BJ (cell line): ENCODE measurements around the gene DDX41. TPM values are rescaled to one million over a fixed set of nuclear protein-coding genes. Genes with fewer than 3 reads are reported as not detected.
A peak's percentile ranks its signal among the peaks of the same experiment; 100 is the strongest.
"Not testable (repeated sequence)": the region's sequence is repeated elsewhere in the genome, so short reads cannot be mapped to it uniquely, and the experiment has no call there.

Experiments used
- CTCF ChIA-PET: fragments of 350-600 bp; formaldehyde crosslinking; extraction: SDS; loops from one replicate; lab custom pipeline; 2021; ENCODE audit warnings: antibody characterized with exemption, inconsistent platforms; lab: Yijun Ruan, JAX
- POLR2A ChIA-PET: fragments of 300-600 bp; sonication (Branson Sonifier 250); formaldehyde crosslinking; extraction: SDS; loops from one replicate; lab custom pipeline; 2021; ENCODE audit warnings: antibody characterized with exemption; lab: Charles Lee
- DNase-seq: peaks from one replicate; pipeline ENCODE4 v3.0.0-alpha.2; 2011; ENCODE audit warnings: low read depth
- H3K27me3 ChIP-seq: 2 replicates; pipeline ENCODE4 v1.6.0; 2011; ENCODE audit warnings: low read length; ENCODE audit not compliant: control insufficient read depth, insufficient read depth
- H3K36me3 ChIP-seq: 2 replicates; pipeline ENCODE4 v1.5.1; 2011; ENCODE audit warnings: low read length; ENCODE audit not compliant: control insufficient read depth, insufficient read depth
- H3K4me3 ChIP-seq: 2 replicates; pipeline ENCODE4 v1.5.1; 2011; ENCODE audit warnings: low read depth, mild to moderate bottlenecking, control low read depth, low read length
- polyA plus RNA-seq: library from polyadenylated mRNA; depleted of rRNA; stranded (reverse); fragments of >200 nt; gene quantifications from 2 replicates; pipeline ENCODE4 v1.2.3, GENCODE V29; 2011
- TF ChIP-seq, protein P1 (sequence below): IDR thresholded peaks from 2 replicates; pipeline ENCODE4 v1.5.1; 2011; ENCODE audit warnings: low read depth, mild to moderate bottlenecking, control low read depth, inconsistent platforms, low read length, moderate library complexity; ENCODE audit not compliant: insufficient read depth

DDX41 gene
- polyA plus RNA-seq, 1 experiment = 144 TPM

DNA sequence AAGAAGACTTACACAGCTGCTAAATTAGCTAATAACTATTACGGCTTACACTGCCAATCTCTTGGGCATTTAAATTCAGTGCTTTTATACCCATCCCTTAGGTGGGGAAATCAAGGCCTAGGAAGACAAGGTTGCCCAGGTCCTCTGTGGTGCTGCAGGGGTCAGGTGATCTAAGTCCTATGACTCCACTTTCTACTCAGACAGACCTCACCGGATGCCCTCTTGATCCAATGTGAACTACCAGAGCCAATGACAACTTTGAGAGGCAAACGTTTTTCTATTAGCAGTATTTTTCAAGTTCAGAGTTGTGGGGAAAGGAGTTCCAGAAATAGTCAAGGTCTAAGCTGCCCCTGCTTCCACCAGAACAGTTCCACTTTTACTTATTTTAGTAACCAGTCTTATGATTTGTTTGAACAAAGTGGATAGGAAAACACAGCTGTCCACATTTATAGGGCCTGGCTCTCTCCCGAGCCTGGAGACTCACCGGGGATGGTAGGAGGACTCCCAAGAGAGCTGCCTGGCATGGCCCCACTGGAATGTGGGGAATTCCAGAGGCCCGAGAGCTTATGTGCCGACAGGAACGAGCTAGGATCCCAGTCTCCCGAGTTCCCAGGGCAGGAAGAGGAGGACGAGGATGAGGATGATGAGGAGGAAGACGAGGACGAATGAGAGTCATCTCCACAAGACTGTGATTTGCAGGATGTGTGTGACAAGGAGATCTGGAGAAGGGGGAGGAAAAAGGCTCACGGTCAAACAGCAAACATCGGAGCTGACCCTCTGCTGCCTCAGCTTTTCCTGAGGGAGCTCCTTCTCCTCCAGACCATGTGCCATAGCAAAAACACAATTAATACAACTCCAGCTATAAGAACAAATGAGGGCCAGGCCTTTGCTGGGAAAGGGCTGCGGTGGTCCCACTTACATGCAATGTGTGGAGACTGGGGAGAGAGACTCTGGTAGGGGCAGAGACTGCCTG lies 20.9 kb upstream of the DDX41 start:
- H3K36me3 ChIP-seq = peaks cover 12% of the 10 kb centered on the region
- TF ChIP-seq, protein P1, sequence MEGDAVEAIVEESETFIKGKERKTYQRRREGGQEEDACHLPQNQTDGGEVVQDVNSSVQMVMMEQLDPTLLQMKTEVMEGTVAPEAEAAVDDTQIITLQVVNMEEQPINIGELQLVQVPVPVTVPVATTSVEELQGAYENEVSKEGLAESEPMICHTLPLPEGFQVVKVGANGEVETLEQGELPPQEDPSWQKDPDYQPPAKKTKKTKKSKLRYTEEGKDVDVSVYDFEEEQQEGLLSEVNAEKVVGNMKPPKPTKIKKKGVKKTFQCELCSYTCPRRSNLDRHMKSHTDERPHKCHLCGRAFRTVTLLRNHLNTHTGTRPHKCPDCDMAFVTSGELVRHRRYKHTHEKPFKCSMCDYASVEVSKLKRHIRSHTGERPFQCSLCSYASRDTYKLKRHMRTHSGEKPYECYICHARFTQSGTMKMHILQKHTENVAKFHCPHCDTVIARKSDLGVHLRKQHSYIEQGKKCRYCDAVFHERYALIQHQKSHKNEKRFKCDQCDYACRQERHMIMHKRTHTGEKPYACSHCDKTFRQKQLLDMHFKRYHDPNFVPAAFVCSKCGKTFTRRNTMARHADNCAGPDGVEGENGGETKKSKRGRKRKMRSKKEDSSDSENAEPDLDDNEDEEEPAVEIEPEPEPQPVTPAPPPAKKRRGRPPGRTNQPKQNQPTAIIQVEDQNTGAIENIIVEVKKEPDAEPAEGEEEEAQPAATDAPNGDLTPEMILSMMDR = no peak
- POLR2A ChIA-PET = interaction anchor here (1.0 to 1.4 kb wide), 2 partner anchors 8 to 40 kb away, joined by 5 to 6 read pairs; partner anchors contain the start of gene PDLIM7
- H3K27me3 ChIP-seq = no peaks in the 10 kb centered on the region
- no peak overlapping the region for H3K4me3 ChIP-seq
- CTCF ChIA-PET = interaction anchor here (1.1 to 1.6 kb wide), 4 partner anchors 7 to 36 kb away, joined by 3 to 8 read pairs (median 3); no protein-coding TSS in a partner anchor
- peak; percentile 52 for DNase-seq

DNA sequence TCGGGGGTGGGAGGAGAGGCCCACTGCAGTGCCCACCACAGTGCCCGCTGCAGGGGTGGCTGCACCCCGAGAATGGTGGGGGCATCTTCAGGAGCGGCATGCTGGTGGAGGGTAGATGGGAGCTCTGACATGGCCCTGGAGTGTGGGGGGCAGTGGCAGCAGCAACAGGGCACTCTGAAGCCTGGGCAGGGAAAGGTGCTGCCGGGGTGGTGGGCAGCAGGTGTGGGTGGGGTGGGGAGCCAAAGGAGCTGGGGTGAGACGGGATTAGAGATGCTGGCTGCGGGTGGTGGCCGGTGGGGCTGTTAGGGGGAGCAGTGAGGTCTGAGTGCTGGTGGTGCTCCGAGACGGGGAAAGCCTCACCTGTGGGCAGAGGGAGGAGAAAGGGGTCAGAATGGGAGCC lies 19.6 kb upstream of the DDX41 start:
- CTCF ChIA-PET = interaction anchor here (1.6 kb wide), 1 partner anchor 11 kb away, joined by 8 read pairs; no protein-coding TSS in a partner anchor
- POLR2A ChIA-PET = no interaction called here
- Histone ChIP-seq H3K27me3 (no peaks in the 10 kb centered on the region), H3K4me3 (no peak overlapping the region), H3K36me3 (peaks cover 21% of the 10 kb centered on the region)
- DNase-seq = no peak
- TF ChIP-seq, protein P1 = no peak

DNA sequence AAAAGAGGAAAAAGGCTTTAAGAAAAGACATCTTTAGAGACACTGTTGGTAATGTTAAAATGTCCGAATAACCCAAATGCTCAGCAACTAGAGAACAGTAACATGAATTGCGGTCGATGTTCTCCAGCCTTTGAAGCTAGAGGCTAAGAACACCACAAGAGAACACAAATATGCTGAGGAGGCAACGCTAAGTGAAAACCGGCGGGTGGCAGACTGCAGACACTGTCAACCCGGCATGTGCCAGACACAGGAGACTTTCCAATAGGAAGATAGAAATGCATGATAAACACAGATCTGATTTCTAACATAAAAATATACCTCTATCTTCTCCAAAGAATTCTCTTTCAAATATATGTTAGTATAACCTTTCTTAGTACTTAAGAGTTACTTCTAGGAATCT lies 18.4 kb upstream of the DDX41 start:
- POLR2A ChIA-PET = no interaction called here
- Histone ChIP-seq H3K4me3 (no peak overlapping the region), H3K27me3 (no peaks in the 10 kb centered on the region), H3K36me3 (peaks cover 29% of the 10 kb centered on the region)
- CTCF ChIA-PET = interaction anchor here (0.7 kb wide), 1 partner anchor 35 kb away, joined by 3 read pairs; no protein-coding TSS in a partner anchor
- TF ChIP-seq, protein P1 = no peak
- no peak for DNase-seq

DNA sequence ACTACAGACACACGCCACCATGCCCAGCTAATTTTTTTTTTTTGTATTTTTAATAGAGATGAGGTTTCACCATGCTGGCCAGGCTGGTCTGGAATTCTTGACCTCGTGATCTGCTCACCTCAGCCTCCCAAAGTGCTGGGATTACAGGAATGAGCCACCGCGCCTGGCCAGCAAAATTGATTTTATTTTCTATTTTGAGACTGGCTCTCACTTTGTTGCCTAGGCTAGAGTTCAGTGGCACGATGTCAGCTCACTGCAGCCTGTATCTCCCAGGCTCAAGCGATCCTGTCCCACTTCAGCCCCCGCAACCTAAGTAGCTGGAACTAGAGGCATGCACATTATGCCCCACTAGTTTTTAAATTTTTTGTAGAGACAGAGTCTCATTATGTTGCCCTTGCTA lies 17.7 kb upstream of the DDX41 start:
- H3K27me3 ChIP-seq, H3K4me3 ChIP-seq, POLR2A ChIA-PET, DNase-seq: not testable (repeated sequence)
- CTCF ChIA-PET = interaction anchor here (0.9 to 1.0 kb wide), 2 partner anchors 12 kb away, joined by 3 to 4 read pairs; no protein-coding TSS in a partner anchor
- peaks cover 34% of the 10 kb centered on the region for H3K36me3 ChIP-seq

DNA sequence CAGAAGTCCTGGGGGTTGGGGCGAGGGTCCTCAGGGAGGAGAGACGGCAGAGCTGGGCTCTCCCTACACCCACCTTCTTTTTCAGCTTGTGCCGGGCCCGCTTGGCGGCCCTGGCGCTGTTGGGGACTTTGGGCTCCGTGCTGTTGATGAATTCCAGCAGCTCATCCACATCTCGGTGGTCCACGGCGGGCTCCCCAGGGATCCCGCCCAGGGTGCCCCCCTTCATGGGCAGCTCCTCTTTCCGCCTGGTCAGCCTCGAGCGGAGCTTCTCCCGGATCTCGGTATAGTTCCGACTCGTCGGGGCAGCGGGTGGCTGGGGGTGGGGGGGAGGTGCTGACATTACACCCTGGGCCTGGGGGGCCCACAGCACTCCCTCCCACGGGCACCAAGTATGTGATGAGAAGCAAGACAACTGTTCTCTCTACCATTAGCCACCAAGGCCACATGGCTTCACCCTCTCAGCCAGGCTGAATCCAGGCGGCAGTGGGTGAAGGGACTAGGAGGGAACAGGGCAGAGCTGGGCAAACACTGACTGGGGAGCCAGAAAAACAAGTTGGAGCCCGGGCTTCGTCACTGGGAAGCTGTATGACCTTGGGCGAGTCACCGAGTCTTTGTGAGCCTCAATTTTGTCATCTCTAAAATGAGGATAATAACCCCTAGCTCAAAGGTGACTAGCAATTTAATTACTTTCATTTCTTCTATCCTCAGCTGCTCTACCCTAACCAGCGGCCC lies 14.6 kb upstream of the DDX41 start:
- H3K27me3 ChIP-seq = no peaks in the 10 kb centered on the region
- POLR2A ChIA-PET = no interaction called here
- H3K36me3 ChIP-seq = peaks cover 45% of the 10 kb centered on the region
- TF ChIP-seq, protein P1 = no peak
- CTCF ChIA-PET = interaction anchor here (1.2 kb wide), 1 partner anchor 24 kb away, joined by 3 read pairs; no protein-coding TSS in a partner anchor
- no peak for DNase-seq
- no peak overlapping the region for H3K4me3 ChIP-seq
